NCI-H526 treated with DMSO at 0.1 percent for 48 hours (cell line): ENCODE results near the gene GOLGA6L10.
"Not testable (repeated sequence)": the region's sequence is repeated elsewhere in the genome, so short reads cannot be mapped to it uniquely, and the experiment has no call there.

Experiments used
- DNase-seq: peaks from one replicate; lab custom pipeline; 2025; lab: John Stamatoyannopoulos, UW

GOLGA6L10 gene

GRCh38 chr15:82317516-82317915, 31.8 kb downstream of the GOLGA6L10 start:
- DNase-seq: not testable (repeated sequence)

- no peak for DNase-seq
Observed at GRCh38 chr15:82317091-82317489, 32.2 kb downstream of the GOLGA6L10 start.

- DNase-seq: not testable (repeated sequence)
Observed at GRCh38 chr15:82316247-82317090, 32.8 kb downstream of the GOLGA6L10 start.

- no peak for DNase-seq
Observed at GRCh38 chr15:82315519-82316246, 33.6 kb downstream of the GOLGA6L10 start.

GRCh38 chr15:82314769-82315518, 34.3 kb downstream of the GOLGA6L10 start:
- no peak for DNase-seq

- DNase-seq: not testable (repeated sequence)
Observed at GRCh38 chr15:82313951-82314768, 35.1 kb downstream of the GOLGA6L10 start.

GRCh38 chr15:82313446-82313845, 35.8 kb downstream of the GOLGA6L10 start:
- DNase-seq: no peak

- no peak for DNase-seq
Observed at GRCh38 chr15:82312586-82313349, 36.5 kb downstream of the GOLGA6L10 start.

- not testable (repeated sequence) for DNase-seq
Observed at GRCh38 chr15:82311321-82311720, 38.0 kb downstream of the GOLGA6L10 start.

GRCh38 chr15:82309802-82310201, 39.5 kb downstream of the GOLGA6L10 start:
- no peak for DNase-seq

GRCh38 chr15:82307714-82308081, 41.6 kb downstream of the GOLGA6L10 start:
- DNase-seq: no peak

GRCh38 chr15:82306791-82307713, 42.2 kb downstream of the GOLGA6L10 start:
- no peak for DNase-seq

- DNase-seq: no peak
Observed at GRCh38 chr15:82305621-82306048, 43.6 kb downstream of the GOLGA6L10 start.

GRCh38 chr15:82304778-82305090, 44.5 kb downstream of the GOLGA6L10 start:
- DNase-seq: no peak

- DNase-seq: no peak
Observed at GRCh38 chr15:82303956-82304777, 45.1 kb downstream of the GOLGA6L10 start.

- DNase-seq: no peak
Observed at GRCh38 chr15:82301296-82302016, 47.8 kb downstream of the GOLGA6L10 start.

- DNase-seq: no peak
Observed at GRCh38 chr15:82300883-82301282, 48.4 kb downstream of the GOLGA6L10 start.

- DNase-seq: not testable (repeated sequence)
Observed at GRCh38 chr15:82300326-82300725, 48.9 kb downstream of the GOLGA6L10 start.
